Adrenal gland (tissue), 5 donors: ENCODE measurements around the gene LAYN.

Experiments used
- POLR2A ChIP-seq, 2 donors: fragments of 450-650 bp; IDR thresholded peaks; one replicate each; pipeline ENCODE4 v1.6.1; 2017; ENCODE audit warnings: antibody characterized with exemption in 2 of 2, mild to moderate bottlenecking in 2 of 2, moderate library complexity in 1 of 2
- TF ChIP-seq, protein P1 (sequence below), 6 experiments: fragments of 450-650 bp in 4 of 6; fragments of 200-600 bp in 2 of 6; sonication (generic) in 1 of 6; IDR thresholded peaks; 1 replicate in 5 of 6; 2 replicates in 1 of 6; pipeline versions ENCODE4 v1.5.1 to v1.8.0; 2016 to 2021; ENCODE audit warnings: antibody characterized with exemption in 6 of 6, mild to moderate bottlenecking in 2 of 6, moderate library complexity in 1 of 6
- donor health status: DM: no; HTN: no; CAD: no.

DNA sequence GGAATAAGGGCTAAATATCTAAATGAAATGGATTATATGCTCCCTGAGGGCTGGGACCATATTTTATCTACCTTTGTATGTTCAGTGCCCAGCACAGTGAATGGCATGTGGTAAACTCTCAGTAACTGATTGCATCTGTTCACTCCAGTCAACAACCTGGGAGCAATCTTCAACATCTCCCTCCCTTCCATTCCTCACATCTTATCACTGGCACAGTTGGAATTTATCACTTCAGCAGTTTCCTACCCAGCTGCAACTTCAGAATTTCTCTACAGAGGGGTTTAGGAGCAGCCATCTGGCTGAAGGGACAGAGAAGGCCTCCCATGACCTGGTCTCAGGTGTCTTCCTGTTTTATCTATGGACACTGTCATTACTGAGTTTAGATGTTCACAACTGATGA, 52.0 kb downstream of the LAYN start:
- TF ChIP-seq, protein P1, sequence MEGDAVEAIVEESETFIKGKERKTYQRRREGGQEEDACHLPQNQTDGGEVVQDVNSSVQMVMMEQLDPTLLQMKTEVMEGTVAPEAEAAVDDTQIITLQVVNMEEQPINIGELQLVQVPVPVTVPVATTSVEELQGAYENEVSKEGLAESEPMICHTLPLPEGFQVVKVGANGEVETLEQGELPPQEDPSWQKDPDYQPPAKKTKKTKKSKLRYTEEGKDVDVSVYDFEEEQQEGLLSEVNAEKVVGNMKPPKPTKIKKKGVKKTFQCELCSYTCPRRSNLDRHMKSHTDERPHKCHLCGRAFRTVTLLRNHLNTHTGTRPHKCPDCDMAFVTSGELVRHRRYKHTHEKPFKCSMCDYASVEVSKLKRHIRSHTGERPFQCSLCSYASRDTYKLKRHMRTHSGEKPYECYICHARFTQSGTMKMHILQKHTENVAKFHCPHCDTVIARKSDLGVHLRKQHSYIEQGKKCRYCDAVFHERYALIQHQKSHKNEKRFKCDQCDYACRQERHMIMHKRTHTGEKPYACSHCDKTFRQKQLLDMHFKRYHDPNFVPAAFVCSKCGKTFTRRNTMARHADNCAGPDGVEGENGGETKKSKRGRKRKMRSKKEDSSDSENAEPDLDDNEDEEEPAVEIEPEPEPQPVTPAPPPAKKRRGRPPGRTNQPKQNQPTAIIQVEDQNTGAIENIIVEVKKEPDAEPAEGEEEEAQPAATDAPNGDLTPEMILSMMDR (IDR thresholded peaks at IDR 0.05): no peak
- TF ChIP-seq POLR2A (IDR thresholded peaks at IDR 0.05): no peak
